Panc1 (cell line): ENCODE results near the gene ZDHHC8. TPM values are rescaled to one million over a fixed set of nuclear protein-coding genes. Genes with fewer than 3 reads are reported as not detected.

Experiments used
- ATAC-seq: fragments of 200-7000 bp; cut with Tn5 transposase; 2 replicates; pipeline ENCODE4 v1.9.1; 2020; ENCODE audit warnings: mild to moderate bottlenecking, moderate library complexity
- BruUV-seq: library from RNA; stranded (reverse); fragments of 400-500 nt; replicated peaks from 2 replicates; lab custom pipeline; 2021; lab: Mats Ljungman, UMichigan
- CTCF ChIA-PET: fragments of 300-600 bp; sonication (Branson Sonifier 250); formaldehyde crosslinking; loops from one replicate; lab custom pipeline; 2022; ENCODE audit warnings: antibody characterized with exemption; lab: Charles Lee
- POLR2A ChIA-PET: fragments of 300-600 bp; sonication (Branson Sonifier 250); formaldehyde crosslinking; loops from one replicate; lab custom pipeline; 2022; ENCODE audit warnings: antibody characterized with exemption; lab: Charles Lee
- DNase-seq: peaks from one replicate; pipeline ENCODE4 v3.0.0-alpha.2; 2010; ENCODE audit warnings: low read depth, low spot score
- H3K27ac ChIP-seq: 2 replicates; pipeline ENCODE4 v1.5.1; 2011; ENCODE audit warnings: mild to moderate bottlenecking, low read length, inconsistent platforms
- H3K27me3 ChIP-seq: fragments of 200-500 bp; sonication (Bioruptor generic); 2 replicates; pipeline ENCODE4 v1.6.0; 2014; ENCODE audit warnings: low read length, inconsistent platforms; ENCODE audit not compliant: control insufficient read depth, insufficient read depth
- H3K36me3 ChIP-seq: fragments of 200-500 bp; sonication (Bioruptor generic); 2 replicates; pipeline ENCODE4 v1.5.1; 2014; ENCODE audit warnings: inconsistent platforms, mild to moderate bottlenecking, low read length, moderate library complexity; ENCODE audit not compliant: control insufficient read depth, insufficient read depth
- H3K4me1 ChIP-seq: 2 replicates; pipeline ENCODE4 v1.5.1; 2011; ENCODE audit warnings: inconsistent platforms, mild to moderate bottlenecking, low read length, moderate library complexity; ENCODE audit not compliant: control insufficient read depth, insufficient read depth
- H3K4me3 ChIP-seq, 2 experiments: 2 replicates each; pipeline ENCODE4 v1.5.1; 2011 to 2012; ENCODE audit warnings: low read depth in 2 of 2, low read length in 2 of 2, mild to moderate bottlenecking in 2 of 2, inconsistent platforms in 1 of 2, moderate library complexity in 1 of 2
- H3K9me3 ChIP-seq: fragments of 200-500 bp; sonication (Bioruptor generic); 2 replicates; pipeline ENCODE4 v1.5.1; 2014; ENCODE audit warnings: low read depth, mild to moderate bottlenecking, inconsistent platforms, low read length, moderate library complexity; ENCODE audit not compliant: control insufficient read depth, insufficient read depth
- POLR2AphosphoS5 ChIP-seq: IDR thresholded peaks from 2 replicates; pipeline ENCODE4 v1.6.1; 2012; ENCODE audit warnings: mild to moderate bottlenecking, low read depth, low read length, moderate library complexity
- REST ChIP-seq, 2 experiments: IDR thresholded peaks; 2 replicates each; pipeline ENCODE4 v1.6.1; 2011 to 2012; ENCODE audit warnings: low read depth in 2 of 2, control low read depth in 1 of 2, low read length in 1 of 2, mild to moderate bottlenecking in 1 of 2, moderate library complexity in 1 of 2; ENCODE audit not compliant: insufficient read depth in 1 of 2
- SIN3A ChIP-seq: IDR thresholded peaks from 2 replicates; pipeline ENCODE4 v1.6.1; 2012; ENCODE audit warnings: low read depth, mild to moderate bottlenecking, low read length, moderate library complexity, borderline replicate concordance; ENCODE audit not compliant: insufficient read depth
- TCF7L2 ChIP-seq: IDR thresholded peaks from 2 replicates; pipeline ENCODE4 v1.6.1; 2011; ENCODE audit warnings: mild to moderate bottlenecking, low read depth, low read length, inconsistent platforms
- in situ Hi-C: cut with HindIII; loops from 2 replicates; pipeline ENCODE4 v1.10.0; 2016; ENCODE audit warnings: low sequenced_read_pairs, low pct_unique_long_range_greater_than_20kb
- intact Hi-C: fragments of 100-400 bp; cut with micrococcal nuclease; formaldehyde crosslinking; loops from one replicate; pipeline ENCODE4 v1.10.0; 2022; ENCODE audit not compliant: unreplicated experiment
- total RNA-seq: library from RNA; stranded (reverse); gene quantifications from one replicate; pipeline ENCODE4 v1.2.1, GENCODE V29; 2021; ENCODE audit not compliant: unreplicated experiment
- TF ChIP-seq, protein P1 (sequence below): fragments of 450-650 bp; IDR thresholded peaks from 2 replicates; pipeline ENCODE4 v1.5.1; 2017; ENCODE audit warnings: mild to moderate bottlenecking

ZDHHC8 gene
- total RNA-seq, 1 experiment from 2014 or later, result 79.0 TPM

DNA sequence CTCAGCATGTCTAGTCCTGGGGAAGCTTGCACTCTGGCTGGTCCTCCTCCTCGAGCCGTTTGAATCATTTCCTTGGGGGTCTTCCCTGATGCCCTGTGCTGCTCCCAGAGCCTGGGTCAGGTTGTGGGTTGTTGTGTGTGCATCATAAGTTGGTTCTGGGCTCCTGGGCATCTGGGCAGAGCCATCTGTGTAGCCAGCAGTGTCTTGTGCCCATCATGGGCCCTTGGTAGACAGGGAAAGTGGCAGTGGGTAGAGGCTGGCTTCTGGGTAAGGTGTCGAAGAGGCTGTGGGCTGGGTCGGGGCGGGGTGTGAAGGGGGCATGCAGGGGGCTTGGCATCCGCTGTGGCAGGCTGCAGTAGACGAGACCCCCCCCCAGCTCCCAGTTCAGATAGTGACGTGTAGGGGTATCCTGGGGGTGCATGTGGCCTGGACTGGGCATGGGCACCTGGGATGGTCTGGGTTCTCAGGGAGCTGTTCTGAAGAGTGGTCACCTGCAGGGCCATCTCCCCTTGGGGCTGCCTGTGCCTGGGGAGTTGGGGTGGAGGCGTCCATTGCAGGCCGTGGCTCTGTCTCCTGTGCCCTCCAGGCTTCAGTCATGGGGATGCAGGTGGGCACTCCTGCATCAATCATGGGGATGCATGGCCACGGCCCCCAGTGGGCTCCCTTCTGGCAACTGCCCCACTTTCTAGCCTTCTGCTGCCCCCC is 7.4 kb upstream of the ZDHHC8 start:
- in situ Hi-C loops, result no loop called here
- H3K4me1 ChIP-seq, result peaks cover under 1% of the 10 kb centered on the region
- H3K9me3 ChIP-seq, result no peaks in the 10 kb centered on the region
- BruUV-seq, result no TSS peak
- H3K36me3 ChIP-seq, result peaks cover 7% of the 10 kb centered on the region; the same call in 1 of the 2 replicates
- DNase-seq (no peak), ATAC-seq (no peak)
- no peak for TF ChIP-seq REST (IDR thresholded peaks at IDR 0.05; ENCODE audit: insufficient read depth in 1 of 2, low read depth in 2 of 2, low read length in 1 of 2)
- no peak for TF ChIP-seq SIN3A
- TF ChIP-seq POLR2AphosphoS5, result no peak
- TF ChIP-seq, protein P1, sequence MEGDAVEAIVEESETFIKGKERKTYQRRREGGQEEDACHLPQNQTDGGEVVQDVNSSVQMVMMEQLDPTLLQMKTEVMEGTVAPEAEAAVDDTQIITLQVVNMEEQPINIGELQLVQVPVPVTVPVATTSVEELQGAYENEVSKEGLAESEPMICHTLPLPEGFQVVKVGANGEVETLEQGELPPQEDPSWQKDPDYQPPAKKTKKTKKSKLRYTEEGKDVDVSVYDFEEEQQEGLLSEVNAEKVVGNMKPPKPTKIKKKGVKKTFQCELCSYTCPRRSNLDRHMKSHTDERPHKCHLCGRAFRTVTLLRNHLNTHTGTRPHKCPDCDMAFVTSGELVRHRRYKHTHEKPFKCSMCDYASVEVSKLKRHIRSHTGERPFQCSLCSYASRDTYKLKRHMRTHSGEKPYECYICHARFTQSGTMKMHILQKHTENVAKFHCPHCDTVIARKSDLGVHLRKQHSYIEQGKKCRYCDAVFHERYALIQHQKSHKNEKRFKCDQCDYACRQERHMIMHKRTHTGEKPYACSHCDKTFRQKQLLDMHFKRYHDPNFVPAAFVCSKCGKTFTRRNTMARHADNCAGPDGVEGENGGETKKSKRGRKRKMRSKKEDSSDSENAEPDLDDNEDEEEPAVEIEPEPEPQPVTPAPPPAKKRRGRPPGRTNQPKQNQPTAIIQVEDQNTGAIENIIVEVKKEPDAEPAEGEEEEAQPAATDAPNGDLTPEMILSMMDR, result no peak
- no peak for TF ChIP-seq TCF7L2
- ChIA-PET POLR2A (no interaction called here), CTCF (no interaction called here)
- no peak overlapping the region for H3K4me3 ChIP-seq
- H3K27me3 ChIP-seq, result no peaks in the 10 kb centered on the region
- intact Hi-C loops, result no loop called here
- no peak overlapping the region for H3K27ac ChIP-seq

DNA sequence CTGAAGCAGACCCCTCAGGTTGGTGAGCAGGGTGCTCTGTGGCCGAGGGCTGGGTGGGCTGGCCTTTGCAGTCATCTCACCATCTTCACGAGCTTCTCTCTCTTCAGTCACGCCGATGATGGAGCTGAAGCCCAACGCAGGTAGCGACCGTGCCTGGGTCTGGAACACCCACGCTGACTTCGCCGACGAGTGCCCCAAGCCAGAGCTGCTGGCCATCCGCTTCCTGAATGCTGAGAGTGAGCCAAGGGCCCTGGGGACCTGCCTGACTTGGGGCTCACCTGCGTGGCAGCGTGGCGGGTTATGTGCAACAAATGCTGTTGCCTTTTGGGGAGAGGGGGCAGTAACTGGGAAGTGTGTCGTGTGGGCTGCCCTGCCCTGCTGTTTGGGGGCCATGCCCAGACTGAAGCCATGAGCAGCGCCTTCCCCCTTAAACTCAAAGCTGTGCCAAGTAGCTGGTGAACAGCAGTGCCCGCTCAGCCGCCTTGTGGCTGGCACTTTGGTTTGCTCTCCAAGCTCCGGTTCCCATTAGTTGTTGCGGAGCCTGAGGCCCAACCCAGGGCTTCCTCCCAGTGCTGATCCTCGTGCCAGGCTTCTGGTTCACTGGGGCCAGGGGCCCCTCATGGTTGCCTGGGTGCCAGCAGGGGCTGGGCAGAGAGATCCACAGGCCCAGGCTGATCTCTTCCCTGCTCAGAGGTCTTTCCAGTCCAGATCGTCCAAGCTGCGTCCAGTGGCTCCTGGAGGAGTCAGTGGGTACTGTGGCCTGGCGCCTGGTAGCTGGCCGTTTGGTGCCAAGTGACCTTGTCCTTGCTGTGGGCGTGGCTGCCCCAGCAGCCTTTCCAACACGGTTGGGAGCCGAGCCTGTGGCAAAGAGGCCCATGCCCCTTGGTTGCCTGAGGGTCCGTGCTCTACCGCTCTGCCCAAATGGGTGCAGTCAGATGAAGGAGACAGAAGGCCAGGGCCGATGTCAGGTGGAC is 6.1 kb upstream of the ZDHHC8 start:
- no peaks in the 10 kb centered on the region; the same call in 1 of the 2 replicates for H3K4me1 ChIP-seq
- H3K4me3 ChIP-seq, result no peak overlapping the region
- no peak overlapping the region for H3K27ac ChIP-seq
- BruUV-seq, result no TSS peak
- intact Hi-C loops, result no loop called here
- H3K36me3 ChIP-seq, result peaks cover 6% of the 10 kb centered on the region; the same call in 1 of the 2 replicates
- DNase-seq (no peak), ATAC-seq (no peak)
- in situ Hi-C loops, result no loop called here
- H3K27me3 ChIP-seq, result no peaks in the 10 kb centered on the region
- H3K9me3 ChIP-seq, result no peaks in the 10 kb centered on the region
- POLR2A ChIA-PET, result no interaction called here
- TF ChIP-seq POLR2AphosphoS5 (no peak), REST (IDR thresholded peaks at IDR 0.05; ENCODE audit: insufficient read depth in 1 of 2, low read depth in 2 of 2, low read length in 1 of 2) (no peak), TCF7L2 (no peak), SIN3A (no peak)
- TF ChIP-seq, protein P1, result no peak
- CTCF ChIA-PET, result no interaction called here
